Astrocyte of the spinal cord (primary cell): ENCODE results near the gene KIZ.

Experiments
- DNase-seq: peaks from one replicate; pipeline ENCODE4 v3.0.0; 2011; ENCODE audit warnings: low read depth, low spot score
- H3K4me3 ChIP-seq: 2 replicates; pipeline ENCODE4 v1.5.1; 2011; ENCODE audit warnings: low read depth, mild to moderate bottlenecking, low read length, moderate library complexity
- CTCF ChIP-seq: IDR thresholded peaks from 2 replicates; pipeline ENCODE4 v1.5.1; 2012; ENCODE audit warnings: low read depth, mild to moderate bottlenecking, low read length, inconsistent platforms
- in situ Hi-C: cut with HindIII; loops from 2 replicates; pipeline ENCODE4 v1.10.0; 2017; ENCODE audit warnings: low sequenced_read_pairs

Gene KIZ

GRCh38 chr20:21105429-21106170 lies 20.3 kb upstream of the KIZ start:
- in situ Hi-C loops, result no loop called here
- H3K4me3 ChIP-seq, result no peak overlapping the region

GRCh38 chr20:21106171-21107017 lies 19.5 kb upstream of the KIZ start, which contains the start of gene LINC00237:
Gene LINC00237, minus strand, starts transcription at chr20:21106358.
- no peak within 1 kb of the TSS for H3K4me3 ChIP-seq
- TF ChIP-seq CTCF, result no peak
- DNase-seq, result no peak
- in situ Hi-C loops, result no loop called here

More at GRCh38 chr20:21105429-21106170, 20.3 kb upstream of the KIZ start:
- DNase-seq, result no peak
- TF ChIP-seq CTCF, result no peak

- no peak for DNase-seq
- TF ChIP-seq CTCF, result no peak
- no peak overlapping the region for H3K4me3 ChIP-seq
- in situ Hi-C loops, result no loop called here
Measured at GRCh38 chr20:21109144-21109543, 16.7 kb upstream of the KIZ start.

- DNase-seq, result no peak
- in situ Hi-C loops, result no loop called here
- TF ChIP-seq CTCF, result no peak
- no peak overlapping the region for H3K4me3 ChIP-seq
Measured at GRCh38 chr20:21110811-21111210, 15.1 kb upstream of the KIZ start.

GRCh38 chr20:21111416-21111815 lies 14.5 kb upstream of the KIZ start:
- no peak for DNase-seq
- no peak for TF ChIP-seq CTCF
- H3K4me3 ChIP-seq, result no peak overlapping the region
- in situ Hi-C loops, result no loop called here

GRCh38 chr20:21113697-21114096 lies 12.2 kb upstream of the KIZ start:
- in situ Hi-C loops, result no loop called here
- TF ChIP-seq CTCF, result no peak
- no peak for DNase-seq
- H3K4me3 ChIP-seq, result no peak overlapping the region
